Activated effector memory CD4-positive, alpha-beta T cell treated with Interleukin-2 at 50 U/mL for 16 hours (primary cell): ENCODE results near the gene WAC.
"Not testable (repeated sequence)": the region's sequence is repeated elsewhere in the genome, so short reads cannot be mapped to it uniquely, and the experiment has no call there.

Experiments
- DNase-seq: peaks from one replicate; pipeline ENCODE4 v3.0.0-alpha.2; 2020

WAC gene, protein sequence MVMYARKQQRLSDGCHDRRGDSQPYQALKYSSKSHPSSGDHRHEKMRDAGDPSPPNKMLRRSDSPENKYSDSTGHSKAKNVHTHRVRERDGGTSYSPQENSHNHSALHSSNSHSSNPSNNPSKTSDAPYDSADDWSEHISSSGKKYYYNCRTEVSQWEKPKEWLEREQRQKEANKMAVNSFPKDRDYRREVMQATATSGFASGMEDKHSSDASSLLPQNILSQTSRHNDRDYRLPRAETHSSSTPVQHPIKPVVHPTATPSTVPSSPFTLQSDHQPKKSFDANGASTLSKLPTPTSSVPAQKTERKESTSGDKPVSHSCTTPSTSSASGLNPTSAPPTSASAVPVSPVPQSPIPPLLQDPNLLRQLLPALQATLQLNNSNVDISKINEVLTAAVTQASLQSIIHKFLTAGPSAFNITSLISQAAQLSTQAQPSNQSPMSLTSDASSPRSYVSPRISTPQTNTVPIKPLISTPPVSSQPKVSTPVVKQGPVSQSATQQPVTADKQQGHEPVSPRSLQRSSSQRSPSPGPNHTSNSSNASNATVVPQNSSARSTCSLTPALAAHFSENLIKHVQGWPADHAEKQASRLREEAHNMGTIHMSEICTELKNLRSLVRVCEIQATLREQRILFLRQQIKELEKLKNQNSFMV

DNA sequence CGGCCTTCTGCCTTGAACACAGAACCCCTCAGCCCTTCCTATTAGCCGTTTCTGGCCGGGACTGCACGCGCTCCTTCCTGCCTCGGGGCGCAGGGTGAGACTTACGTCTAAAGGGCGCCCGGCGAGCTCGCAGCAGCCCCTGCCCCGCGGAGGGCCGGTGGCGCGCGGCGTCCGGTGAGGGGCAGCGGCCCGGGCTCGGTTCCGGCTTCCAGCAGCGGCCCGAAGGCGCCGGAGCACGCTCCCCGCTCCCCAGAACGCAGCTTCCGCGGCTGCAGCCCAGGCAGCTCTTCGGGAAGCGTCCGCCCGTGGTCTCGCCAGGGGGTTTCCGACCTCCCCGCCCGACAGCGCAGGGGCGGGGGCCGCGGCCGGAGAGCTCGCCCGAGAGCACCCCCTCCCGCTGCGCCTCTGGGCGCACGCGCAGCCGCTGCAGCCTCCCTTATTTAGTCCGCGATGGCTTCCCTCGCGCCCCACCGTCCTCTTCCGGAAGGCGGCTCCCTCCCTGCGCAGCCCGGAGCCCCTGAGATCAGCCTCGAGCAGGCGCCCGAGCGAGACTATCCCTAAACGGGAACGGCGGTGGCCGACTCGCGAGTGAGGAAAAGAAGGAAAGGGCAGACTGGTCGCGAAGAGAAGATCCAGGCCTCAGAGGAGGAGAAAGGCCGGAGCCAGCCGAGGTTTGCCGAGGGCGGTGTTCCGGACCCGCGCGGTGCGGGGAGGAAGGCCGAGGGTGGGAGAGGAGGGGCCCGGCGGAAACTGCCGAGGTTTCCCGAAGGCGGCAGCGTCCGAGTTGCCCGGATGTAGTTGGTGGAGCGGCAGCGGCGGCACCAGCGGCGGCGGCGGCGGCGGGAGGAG, at the start of gene WAC:
Gene WAC (plus strand): TSS at position 782 of the 849 bp plus-strand sequence. CDS start 462 bp downstream, outside the sequence.
- DNase-seq, result peak; percentile 94

DNA sequence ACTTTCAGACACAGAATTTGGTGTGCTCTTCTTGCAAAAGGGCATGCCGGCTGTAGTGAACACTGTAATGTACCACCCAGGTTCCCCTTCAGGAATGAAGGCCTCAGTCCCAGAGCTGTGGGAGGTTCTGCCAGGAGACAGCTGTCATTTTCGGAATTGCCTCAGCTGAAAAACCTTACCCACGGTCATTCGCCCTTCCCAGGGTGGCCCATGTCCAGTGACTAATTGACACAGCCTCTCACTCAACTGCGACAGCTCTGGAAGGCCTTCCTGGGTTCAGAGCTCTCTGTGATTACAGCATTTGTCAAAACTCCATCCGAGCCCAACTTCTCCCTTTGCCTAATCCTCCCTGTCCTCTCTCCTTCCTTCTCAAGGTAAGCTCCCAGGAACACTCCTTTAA, 43.7 kb upstream of the WAC start:
- no peak for DNase-seq

DNA sequence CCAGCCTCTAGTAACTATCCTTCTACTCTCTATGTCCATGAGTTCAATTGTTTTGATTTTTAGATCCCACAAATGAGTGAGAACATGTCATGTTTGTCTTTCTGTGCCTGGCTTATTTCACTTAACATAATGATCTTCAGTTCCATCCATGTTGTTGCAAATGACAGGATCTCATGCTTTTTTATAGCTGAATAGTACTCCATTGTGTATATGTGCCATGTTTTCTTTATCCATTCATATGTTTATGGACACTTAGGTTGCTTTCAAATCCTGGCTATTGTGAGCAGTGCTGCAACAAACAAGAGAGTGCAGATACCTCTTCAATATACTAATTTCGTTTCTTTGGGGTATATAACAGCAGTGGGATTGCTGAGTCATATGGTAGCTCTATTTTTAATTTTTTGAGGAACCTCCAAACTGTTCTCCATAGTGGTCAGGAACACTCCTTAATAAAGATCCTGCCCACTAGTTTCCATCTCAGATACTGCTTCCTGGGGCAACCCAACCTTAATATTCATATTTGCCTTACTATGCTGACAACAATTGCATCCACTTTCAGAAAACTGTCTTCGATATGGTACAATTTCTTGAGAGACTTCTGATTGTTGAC, 42.6 kb upstream of the WAC start:
- not testable (repeated sequence) for DNase-seq

DNA sequence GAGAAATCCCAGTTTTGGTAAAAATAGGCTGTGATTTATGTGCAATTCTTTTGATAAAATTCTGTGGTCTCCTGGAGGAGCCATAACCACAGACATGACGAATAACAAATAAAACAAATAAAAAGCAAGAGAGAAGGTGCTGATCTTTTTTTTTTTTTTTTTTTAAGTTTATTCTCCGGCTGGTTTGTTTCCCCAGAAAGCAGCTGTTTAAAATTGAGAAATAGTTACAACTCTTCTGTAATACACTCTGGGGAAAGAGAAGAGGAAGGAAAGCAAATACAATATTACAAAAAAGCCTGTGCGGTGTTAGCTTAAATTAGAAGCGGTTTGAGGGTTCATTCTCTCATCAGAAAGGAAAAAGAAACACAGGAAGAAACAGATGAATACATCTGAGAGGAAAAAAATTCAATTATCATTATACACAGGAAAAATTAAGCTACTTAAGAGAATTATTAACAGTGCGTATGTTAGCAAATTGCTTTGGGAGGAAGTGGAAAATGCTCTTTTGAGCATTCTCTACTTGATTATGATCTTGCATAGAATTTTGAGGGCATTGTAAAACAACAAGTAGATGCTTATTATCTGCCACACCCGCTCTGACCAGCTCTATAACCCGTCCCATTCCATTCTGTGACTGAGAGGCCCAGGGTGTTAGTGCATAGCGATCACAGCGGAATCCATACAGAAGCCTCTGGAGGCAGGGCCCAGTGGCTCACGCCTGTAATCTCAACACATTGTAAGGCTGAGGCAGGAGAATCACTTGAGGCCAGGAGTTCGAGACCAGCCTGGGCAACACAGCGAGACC, 40.6 kb upstream of the WAC start:
- DNase-seq, result no peak

DNA sequence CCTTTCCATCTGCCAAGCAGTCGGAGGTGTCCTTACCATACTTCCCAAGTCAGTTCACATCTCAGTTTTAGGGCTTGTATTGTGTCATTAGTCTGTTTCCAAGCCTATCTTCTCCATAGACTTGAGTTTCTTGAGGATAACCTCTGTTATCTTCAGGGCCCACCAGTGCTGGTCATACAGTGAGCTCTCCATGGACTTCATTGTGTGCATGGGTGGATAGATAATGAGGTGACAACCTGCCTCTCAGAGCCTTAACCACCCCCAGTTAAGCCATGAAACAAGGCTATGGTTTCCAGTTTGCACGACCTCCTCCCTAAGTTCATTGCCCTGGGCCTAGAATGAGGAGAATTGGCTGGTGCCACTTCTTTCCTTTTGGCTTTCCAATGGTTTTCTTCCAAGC, 38.5 kb upstream of the WAC start:
- no peak for DNase-seq

DNA sequence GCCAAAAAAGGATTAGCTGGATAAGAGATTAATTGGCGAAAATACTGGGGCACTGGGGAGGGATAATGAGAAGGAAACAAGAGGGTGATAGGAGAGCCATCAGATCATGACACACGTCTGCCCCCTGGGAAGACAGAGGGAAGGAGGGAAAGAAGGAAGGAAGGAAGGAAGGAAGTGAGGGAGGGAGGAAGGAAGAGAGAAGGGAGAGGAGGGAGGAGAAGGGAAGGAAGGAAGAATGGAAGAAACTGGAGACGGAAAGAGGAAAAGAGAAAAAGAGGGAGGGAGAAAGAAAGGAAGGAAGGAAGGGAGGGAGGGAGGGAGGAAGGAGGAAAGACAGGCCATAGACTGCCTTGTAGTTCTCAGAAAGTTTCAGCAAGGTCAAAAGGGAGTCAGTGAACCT, 37.8 kb upstream of the WAC start:
- no peak for DNase-seq

DNA sequence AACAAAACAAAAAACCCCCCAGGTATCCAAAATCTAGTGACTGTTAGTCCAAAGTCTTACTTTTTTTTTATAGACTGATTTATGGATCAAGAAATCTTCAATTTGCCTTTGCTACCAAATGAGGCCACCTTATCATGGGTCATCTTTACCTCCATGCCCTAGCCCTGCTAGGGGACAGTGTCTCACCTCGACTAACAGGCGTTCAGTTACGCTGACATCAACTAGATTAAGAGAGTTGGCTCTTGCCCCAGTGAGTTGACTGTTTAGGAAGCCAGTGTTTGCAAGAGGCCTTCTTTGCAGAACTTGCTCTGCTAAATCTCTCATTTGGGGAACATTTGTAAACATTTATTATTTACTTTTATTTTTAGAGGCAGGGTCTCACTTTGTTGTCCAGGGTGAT, 36.9 kb upstream of the WAC start:
- no peak for DNase-seq

DNA sequence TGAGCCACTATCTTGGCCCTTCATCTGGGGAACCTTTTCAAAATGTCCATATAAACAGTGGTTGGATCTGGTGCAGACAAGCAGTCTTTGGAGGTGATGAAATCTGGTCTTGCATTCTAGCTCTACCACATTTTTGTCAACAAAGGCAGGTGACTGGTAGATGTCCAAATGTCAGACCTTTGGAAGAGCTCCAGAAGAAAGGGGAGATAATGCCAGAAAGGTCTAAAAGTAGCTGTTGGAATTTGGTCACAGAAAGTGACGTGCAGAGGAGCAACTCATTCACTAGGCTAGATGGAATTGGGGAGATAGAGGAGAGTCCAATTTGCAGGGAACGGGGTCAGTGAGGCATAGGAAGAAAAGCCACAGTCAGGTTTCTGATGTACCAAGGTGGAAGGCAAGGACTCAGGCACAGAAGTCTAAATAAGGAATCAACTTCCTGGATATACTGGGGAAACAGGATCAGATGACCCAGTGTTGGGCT, 36.4 kb upstream of the WAC start:
- no peak for DNase-seq

DNA sequence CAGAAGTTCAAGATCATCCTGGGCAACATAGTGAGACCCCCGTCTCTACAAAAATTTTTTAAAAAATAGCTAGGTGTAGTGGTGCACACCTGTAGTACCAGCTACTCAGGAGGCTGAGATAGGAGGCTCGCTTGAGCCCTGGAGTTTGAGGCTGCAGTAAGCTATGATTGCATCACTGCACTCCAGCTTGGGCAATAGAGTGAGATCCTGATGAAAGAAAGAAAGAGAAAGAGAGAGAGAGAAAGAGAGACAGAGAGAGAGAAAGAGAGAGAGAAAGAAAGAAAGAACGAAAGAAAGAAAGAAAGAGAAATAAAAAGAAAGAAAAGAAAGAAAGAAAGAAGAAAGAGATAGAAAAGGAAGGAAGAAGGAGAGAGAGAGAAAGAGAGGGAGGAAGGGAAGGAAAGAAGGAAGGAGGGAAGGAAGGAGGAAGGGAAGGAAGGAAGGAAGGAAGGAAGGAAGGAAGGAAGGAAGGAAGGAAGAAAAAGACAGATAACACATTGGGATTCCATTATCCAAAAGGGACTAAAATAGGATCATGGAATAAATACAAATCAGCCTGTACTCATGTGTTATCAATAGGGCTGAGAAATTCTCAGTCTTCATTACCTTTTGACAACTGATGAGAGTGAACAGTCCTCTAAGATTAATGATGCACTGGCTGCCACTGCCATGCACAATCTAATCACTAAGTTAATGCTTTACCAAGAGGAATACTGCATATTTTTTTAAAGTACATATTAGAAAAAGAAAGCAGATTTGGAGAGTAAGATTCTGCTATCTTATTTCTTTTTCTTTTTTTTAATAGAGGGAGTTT, 35.4 kb upstream of the WAC start:
- DNase-seq, result no peak

DNA sequence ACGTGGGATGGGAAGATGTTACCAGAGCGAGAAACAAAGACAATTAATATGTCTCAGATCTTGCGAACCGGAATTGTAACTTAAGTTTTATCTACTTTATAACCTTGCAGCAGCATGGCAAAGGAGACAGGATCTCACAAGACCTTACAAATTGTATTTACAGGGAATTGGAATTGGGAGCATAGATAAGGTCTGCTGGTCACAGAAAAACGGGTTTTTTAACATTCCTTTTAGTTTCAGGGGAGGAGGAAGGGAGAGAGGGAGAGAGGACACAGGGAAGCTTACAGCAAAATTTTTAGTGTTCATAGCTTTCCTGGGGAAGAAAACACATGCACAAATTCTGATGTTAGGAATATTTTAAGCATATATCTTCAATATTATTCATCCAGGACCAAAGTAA, 32.7 kb upstream of the WAC start:
- not testable (repeated sequence) for DNase-seq

DNA sequence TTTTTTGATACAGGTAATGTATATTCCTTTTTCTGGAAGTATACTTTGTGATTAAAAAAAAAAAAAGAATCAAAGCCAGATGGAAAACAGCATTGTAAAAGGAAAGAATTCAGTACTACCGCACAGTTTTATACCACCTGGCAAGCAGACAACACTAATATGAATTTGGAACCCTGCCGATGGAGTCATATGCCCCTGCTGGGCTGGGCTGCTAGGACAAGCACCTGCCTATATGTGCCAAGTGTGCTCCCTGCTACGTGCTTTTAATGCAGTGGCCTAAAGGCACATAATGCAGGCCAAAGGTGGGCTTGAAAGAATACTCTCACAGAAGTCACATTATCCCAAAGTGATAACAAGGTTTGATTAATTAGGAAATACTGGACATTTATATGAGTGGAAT, 29.8 kb upstream of the WAC start:
- DNase-seq, result no peak

DNA sequence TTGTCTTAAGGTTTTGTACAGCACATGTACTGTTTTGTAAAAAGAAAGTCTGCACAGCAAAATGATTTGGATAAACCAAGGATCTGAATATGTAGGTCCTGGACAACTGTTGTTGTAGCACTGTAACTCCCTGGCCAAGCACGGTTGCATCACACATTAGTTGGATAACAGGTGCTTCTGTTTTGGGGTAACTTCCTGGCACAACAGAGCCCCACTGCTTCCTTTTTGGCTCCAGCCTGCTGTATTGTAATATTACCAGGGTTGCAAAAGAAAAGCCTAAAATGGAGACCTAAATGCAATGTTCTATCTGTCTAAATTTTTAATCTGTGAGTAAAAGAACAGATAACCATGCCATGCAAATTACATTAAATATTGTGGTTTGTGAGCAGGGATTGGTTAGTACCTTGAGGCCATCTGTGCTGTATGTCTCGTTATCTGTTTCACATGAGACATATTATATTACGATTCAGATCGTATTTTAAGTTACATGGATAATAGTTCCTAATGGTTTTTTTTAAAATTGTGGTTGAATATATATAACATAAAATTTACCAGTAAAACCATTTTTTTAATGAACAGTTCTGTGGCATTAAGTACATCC, 27.5 kb upstream of the WAC start:
- DNase-seq, result no peak

DNA sequence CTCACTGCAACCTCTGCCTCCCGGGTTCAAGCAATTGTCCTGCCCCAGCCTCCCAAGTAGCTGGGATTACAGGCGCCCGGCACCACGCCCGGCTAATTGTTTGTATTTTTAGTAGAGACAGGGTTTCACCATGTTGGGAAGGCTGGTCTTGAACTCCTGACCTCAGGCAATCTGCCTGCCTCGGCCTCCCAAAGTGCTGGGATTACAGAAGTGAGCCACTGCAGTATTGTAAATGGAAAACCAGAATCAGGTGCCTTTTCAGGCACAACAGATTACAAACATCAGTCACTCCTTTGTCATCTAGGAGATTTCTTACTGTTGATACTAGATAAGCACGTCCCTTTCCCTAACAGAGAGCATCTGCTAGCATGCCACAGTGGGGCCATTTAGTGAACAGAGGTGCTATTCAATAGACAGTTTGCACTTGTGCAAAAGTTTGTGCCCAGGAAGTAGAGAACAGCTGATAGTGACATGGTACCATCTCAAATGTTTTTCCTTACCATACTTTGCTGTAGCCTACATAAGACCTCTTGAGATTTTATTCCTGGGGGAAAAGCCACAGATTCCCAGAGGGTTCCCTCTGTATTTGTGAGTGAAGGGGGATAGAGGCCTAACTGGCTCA, 24.5 kb upstream of the WAC start:
- DNase-seq, result no peak

DNA sequence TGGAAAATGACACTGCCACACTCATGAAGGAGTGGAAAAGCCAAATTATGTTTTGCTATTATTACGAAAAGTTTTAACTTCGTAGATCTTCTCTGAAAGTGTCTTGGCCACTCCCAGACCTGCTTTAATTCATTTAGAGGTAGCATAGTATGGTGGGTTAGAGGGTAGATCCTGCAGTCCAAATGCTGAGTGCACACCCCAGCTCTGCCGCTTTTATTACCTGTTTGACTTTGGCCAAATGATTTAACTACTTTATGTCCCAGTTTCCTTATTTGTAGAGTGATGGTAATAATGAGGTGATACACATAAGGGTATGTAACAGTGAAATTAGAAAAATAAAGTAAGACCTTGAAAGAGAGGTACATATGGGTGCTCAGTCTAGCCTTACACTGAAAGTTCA, 23.6 kb upstream of the WAC start:
- DNase-seq, result no peak

DNA sequence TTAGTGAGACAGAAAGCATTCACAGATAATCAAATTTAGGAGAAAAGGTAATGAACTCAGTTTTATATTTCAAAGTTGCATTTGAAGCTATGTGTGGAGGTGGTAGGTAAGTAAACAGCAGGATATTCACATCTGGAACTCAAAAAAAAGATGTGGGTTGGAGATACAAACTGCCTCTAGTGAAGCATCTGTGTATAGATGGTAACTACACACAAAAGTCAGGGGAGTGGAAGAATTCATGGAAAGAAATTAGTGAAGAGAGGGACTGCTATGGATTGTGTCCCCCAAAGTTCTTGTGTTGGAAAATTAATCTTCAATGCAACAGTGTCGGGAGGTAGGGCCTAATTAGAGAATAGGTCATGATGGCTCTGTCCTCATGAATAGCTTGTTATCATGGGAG, 18.3 kb upstream of the WAC start:
- DNase-seq, result no peak

DNA sequence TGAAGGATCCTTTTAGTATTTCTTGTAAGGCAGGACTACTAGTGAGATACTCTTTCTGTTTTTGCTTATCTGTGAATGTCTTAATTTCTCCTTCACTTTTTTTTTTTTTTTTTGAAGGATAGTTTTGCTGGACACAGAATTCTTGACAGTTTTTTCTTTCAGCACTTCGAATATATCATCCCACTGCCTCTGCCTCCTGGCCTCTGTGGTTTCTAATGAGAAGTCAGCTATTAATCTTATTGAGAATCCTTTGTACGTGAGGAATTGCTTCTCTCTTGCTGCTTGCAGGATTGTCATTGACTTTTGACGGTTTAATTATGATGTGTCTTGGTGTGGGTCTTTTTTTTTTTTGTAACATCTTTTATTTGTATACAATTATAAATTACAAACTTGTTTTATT, 12.6 kb upstream of the WAC start:
- DNase-seq, result no peak

DNA sequence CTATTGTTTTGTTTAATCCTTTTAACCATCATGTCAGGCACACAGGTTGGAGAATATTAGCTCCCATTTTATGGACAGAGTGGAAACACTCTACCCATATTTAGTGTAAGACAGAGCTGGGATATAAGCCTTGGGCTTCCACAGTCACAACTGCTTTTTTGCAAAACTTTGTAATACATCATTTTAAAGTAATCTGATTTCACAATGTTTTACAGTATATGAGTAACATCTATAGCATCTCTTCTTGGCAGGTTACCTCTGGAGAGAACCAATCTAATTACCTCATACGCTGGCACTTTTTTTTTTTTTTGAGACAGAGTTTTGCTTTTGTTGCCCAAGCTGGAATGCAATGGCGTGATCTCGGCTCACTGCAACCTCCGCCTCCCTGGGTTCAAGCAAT, 12.1 kb upstream of the WAC start:
- not testable (repeated sequence) for DNase-seq

DNA sequence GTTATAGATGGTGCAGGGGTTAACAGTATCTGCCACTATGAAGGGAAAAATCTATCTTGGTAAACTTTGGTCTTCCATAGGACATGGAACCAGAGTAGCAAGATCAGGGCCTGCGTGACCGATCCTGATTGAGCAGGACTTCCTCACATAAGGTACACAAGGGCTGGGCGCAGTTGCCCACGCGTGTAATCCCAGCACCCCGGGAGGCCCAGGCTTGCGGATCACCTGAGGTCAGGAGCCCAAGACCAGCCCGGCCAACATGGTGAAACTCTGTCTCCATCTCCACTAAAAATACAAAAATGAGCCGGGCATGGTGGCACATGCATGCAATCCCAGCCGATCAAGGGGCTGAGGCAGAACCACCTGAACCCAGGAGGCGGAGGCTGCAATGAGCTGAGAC, 11.0 kb upstream of the WAC start:
- not testable (repeated sequence) for DNase-seq

DNA sequence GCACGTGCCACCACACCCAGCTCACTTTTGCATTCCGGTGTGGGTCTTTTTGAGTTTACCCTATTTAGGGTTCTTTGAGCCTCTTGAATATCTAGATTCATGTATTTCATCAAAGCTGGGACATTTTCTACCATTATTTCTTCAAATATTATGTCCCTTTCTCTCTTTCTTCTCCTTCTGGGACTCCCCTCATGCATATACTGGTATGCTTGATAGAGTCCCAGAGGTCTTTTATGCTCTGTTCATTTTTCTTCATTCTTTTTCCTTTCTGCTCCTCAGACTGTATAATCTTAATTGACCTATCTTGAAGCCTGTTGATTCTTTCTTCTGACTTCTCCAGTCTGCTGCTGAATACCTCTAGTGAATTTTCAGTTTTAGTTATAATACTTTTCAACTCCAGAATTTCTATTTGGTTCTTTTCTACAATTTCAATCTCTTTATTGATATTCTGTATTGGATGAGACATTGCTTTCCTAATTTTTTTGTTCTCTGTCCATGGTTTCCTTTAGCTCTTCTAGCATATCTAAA, 9.1 kb upstream of the WAC start:
- no peak for DNase-seq

DNA sequence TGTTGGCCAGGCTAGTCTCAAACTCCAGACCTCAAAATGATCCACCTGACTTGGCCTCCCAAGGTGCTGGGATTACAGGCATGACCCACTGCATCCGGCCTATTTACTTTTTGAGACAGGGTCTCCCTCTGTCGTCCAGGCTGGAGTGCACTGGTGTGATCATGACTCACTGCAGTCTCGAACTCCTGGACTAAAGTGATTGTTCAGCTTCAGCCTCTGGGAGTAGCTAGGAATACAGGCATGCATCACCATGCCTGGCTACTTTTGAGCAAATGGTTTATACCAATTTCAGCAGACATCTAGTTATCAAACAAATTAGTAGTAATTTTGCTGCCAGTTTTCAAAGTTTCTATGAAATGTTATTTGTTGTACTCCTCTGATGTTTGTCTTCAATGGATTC, 2.2 kb upstream of the WAC start:
- DNase-seq, result no peak
